NB4 (cell line): ENCODE data around the gene ADCY5.

Experiments used
- DNase-seq: peaks from one replicate; pipeline ENCODE4 v3.0.0; 2010; ENCODE audit warnings: low read depth
- H3K4me3 ChIP-seq: one replicate; pipeline ENCODE4 v1.5.1; 2011; ENCODE audit warnings: mild to moderate bottlenecking, low read depth, low read length, moderate library complexity
- CTCF ChIP-seq: IDR thresholded peaks from one replicate; pipeline ENCODE4 v1.5.1; 2012; ENCODE audit warnings: low read depth, low read length
- MAX ChIP-seq: IDR thresholded peaks from 2 replicates; pipeline ENCODE4 v1.6.1; 2011; ENCODE audit warnings: low read depth, low read length
- MYC ChIP-seq: IDR thresholded peaks from 2 replicates; pipeline ENCODE4 v1.6.1; 2011; ENCODE audit warnings: low read depth, low read length
- POLR2A ChIP-seq: IDR thresholded peaks from 2 replicates; pipeline ENCODE4 v1.6.1; 2011; ENCODE audit warnings: mild to moderate bottlenecking; ENCODE audit not compliant: insufficient read length; ENCODE audit errors: extremely low read depth

The ADCY5 gene

GRCh38 chr3:123405936-123406510 is 42.9 kb downstream of the ADCY5 start:
- no peak for TF ChIP-seq CTCF
- TF ChIP-seq MAX = no peak
- TF ChIP-seq POLR2A = no peak
- no peak for TF ChIP-seq MYC
- H3K4me3 ChIP-seq = no peak overlapping the region
- no peak for DNase-seq

GRCh38 chr3:123405021-123405420 is 43.9 kb downstream of the ADCY5 start:
- TF ChIP-seq MAX (no peak), POLR2A (no peak), MYC (no peak)
- DNase-seq = no peak
- H3K4me3 ChIP-seq = no peak overlapping the region

- DNase-seq = no peak
- TF ChIP-seq POLR2A (no peak), MAX (no peak), CTCF (no peak), MYC (no peak)
- H3K4me3 ChIP-seq = no peak overlapping the region
These were observed 44.5 kb downstream of the ADCY5 start for GRCh38 chr3:123404391-123404790.

GRCh38 chr3:123401836-123402530 is 46.9 kb downstream of the ADCY5 start:
- no peak for TF ChIP-seq MAX
- TF ChIP-seq CTCF = no peak
- no peak for TF ChIP-seq MYC
- no peak for TF ChIP-seq POLR2A
- DNase-seq = no peak
- no peak overlapping the region for H3K4me3 ChIP-seq

- TF ChIP-seq POLR2A (no peak), MYC (no peak), MAX (no peak), CTCF (no peak)
- no peak overlapping the region for H3K4me3 ChIP-seq
- no peak for DNase-seq
These were observed 48.7 kb downstream of the ADCY5 start for GRCh38 chr3:123400169-123400568.

GRCh38 chr3:123399653-123400052 is 49.2 kb downstream of the ADCY5 start:
- DNase-seq = no peak
- no peak for TF ChIP-seq MYC
- no peak for TF ChIP-seq CTCF
- no peak for TF ChIP-seq MAX
- no peak for TF ChIP-seq POLR2A
- H3K4me3 ChIP-seq = no peak overlapping the region
